Dendritic cell treated with granulocyte-macrophage colony-stimulating factor and Interleukin-4, amounts not matched to agents 40 ng/mL and 50 ng/mL, for 4 days (primary cell): ENCODE measurements around the gene CACNA1C.

Experiments used
- H3K27ac Mint-ChIP-seq: one replicate; pipeline ENCODE4 v1.8.0; 2022; ENCODE audit warnings: mild to moderate bottlenecking, mixed read lengths
- H3K27me3 Mint-ChIP-seq: one replicate; pipeline ENCODE4 v1.8.0; 2022; ENCODE audit warnings: mild to moderate bottlenecking, mixed read lengths
- H3K36me3 Mint-ChIP-seq: one replicate; pipeline ENCODE4 v1.8.0; 2022; ENCODE audit warnings: low read depth, mixed read lengths
- H3K4me1 Mint-ChIP-seq: one replicate; pipeline ENCODE4 v1.8.0; 2022; ENCODE audit warnings: low read depth, mixed read lengths
- H3K4me3 Mint-ChIP-seq: one replicate; pipeline ENCODE4 v1.8.0; 2022; ENCODE audit warnings: mild to moderate bottlenecking, moderate library complexity, mixed read lengths
- H3K9me3 Mint-ChIP-seq: one replicate; pipeline ENCODE4 v1.8.0; 2022; ENCODE audit warnings: mixed read lengths
- intact Hi-C: fragments of 100-400 bp; cut with micrococcal nuclease; formaldehyde crosslinking; loops from one replicate; pipeline ENCODE4 v1.15.0; 2022

The CACNA1C gene

GRCh38 chr12:2645460-2645859 is 592.7 kb downstream of the CACNA1C start:
- Mint-ChIP-seq H3K36me3 (no peaks in the 10 kb centered on the region), H3K27ac (no peak overlapping the region), H3K4me3 (no peak overlapping the region), H3K4me1 (peaks cover 6% of the 10 kb centered on the region), H3K27me3 (peaks cover 45% of the 10 kb centered on the region), H3K9me3 (no peaks in the 10 kb centered on the region)
- intact Hi-C loops: no loop called here

GRCh38 chr12:2646341-2646740 is 593.6 kb downstream of the CACNA1C start:
- no peak overlapping the region for H3K27ac Mint-ChIP-seq
- intact Hi-C loops: no loop called here
- H3K9me3 Mint-ChIP-seq: no peaks in the 10 kb centered on the region
- H3K4me1 Mint-ChIP-seq: no peaks in the 10 kb centered on the region
- H3K27me3 Mint-ChIP-seq: peaks cover 47% of the 10 kb centered on the region
- no peak overlapping the region for H3K4me3 Mint-ChIP-seq
- no peaks in the 10 kb centered on the region for H3K36me3 Mint-ChIP-seq

- peaks cover 43% of the 10 kb centered on the region for H3K27me3 Mint-ChIP-seq
- intact Hi-C loops: no loop called here
- no peaks in the 10 kb centered on the region for H3K9me3 Mint-ChIP-seq
- H3K27ac Mint-ChIP-seq: no peak overlapping the region
- no peak overlapping the region for H3K4me3 Mint-ChIP-seq
- no peaks in the 10 kb centered on the region for H3K4me1 Mint-ChIP-seq
- no peaks in the 10 kb centered on the region for H3K36me3 Mint-ChIP-seq
Observed at GRCh38 chr12:2647186-2647585, 594.4 kb downstream of the CACNA1C start.

GRCh38 chr12:2648406-2648805 is 595.6 kb downstream of the CACNA1C start:
- intact Hi-C loops: no loop called here
- Mint-ChIP-seq H3K27me3 (peaks cover 35% of the 10 kb centered on the region), H3K4me1 (no peaks in the 10 kb centered on the region), H3K4me3 (no peak overlapping the region), H3K27ac (no peak overlapping the region), H3K36me3 (no peaks in the 10 kb centered on the region), H3K9me3 (no peaks in the 10 kb centered on the region)

GRCh38 chr12:2649201-2650030 is 596.6 kb downstream of the CACNA1C start:
- Mint-ChIP-seq H3K4me3 (no peak overlapping the region), H3K9me3 (no peaks in the 10 kb centered on the region), H3K27ac (no peak overlapping the region), H3K27me3 (peaks cover 27% of the 10 kb centered on the region), H3K36me3 (no peaks in the 10 kb centered on the region), H3K4me1 (no peaks in the 10 kb centered on the region)
- intact Hi-C loops: no loop called here

- no peaks in the 10 kb centered on the region for H3K36me3 Mint-ChIP-seq
- H3K4me1 Mint-ChIP-seq: no peaks in the 10 kb centered on the region
- intact Hi-C loops: no loop called here
Observed at GRCh38 chr12:2650261-2651067, 597.7 kb downstream of the CACNA1C start.

GRCh38 chr12:2651068-2651965 is 598.5 kb downstream of the CACNA1C start:
- no peak overlapping the region for H3K4me3 Mint-ChIP-seq
- no peaks in the 10 kb centered on the region for H3K9me3 Mint-ChIP-seq
- H3K36me3 Mint-ChIP-seq: no peaks in the 10 kb centered on the region
- intact Hi-C loops: no loop called here
- peaks cover 12% of the 10 kb centered on the region for H3K27me3 Mint-ChIP-seq
- H3K27ac Mint-ChIP-seq: no peak overlapping the region
- H3K4me1 Mint-ChIP-seq: no peaks in the 10 kb centered on the region

More at GRCh38 chr12:2650261-2651067, 597.7 kb downstream of the CACNA1C start:
- Mint-ChIP-seq H3K4me3 (no peak overlapping the region), H3K27me3 (peaks cover 16% of the 10 kb centered on the region), H3K27ac (no peak overlapping the region), H3K9me3 (no peaks in the 10 kb centered on the region)

- Mint-ChIP-seq H3K4me1 (no peaks in the 10 kb centered on the region), H3K9me3 (no peaks in the 10 kb centered on the region), H3K4me3 (no peak overlapping the region), H3K27ac (no peak overlapping the region), H3K27me3 (peaks cover 8% of the 10 kb centered on the region), H3K36me3 (no peaks in the 10 kb centered on the region)
- intact Hi-C loops: no loop called here
Observed at GRCh38 chr12:2652011-2652400, 599.2 kb downstream of the CACNA1C start.

GRCh38 chr12:2652401-2653081 is 599.8 kb downstream of the CACNA1C start:
- peaks cover 5% of the 10 kb centered on the region for H3K27me3 Mint-ChIP-seq
- H3K4me3 Mint-ChIP-seq: no peak overlapping the region
- no peaks in the 10 kb centered on the region for H3K9me3 Mint-ChIP-seq
- no peaks in the 10 kb centered on the region for H3K4me1 Mint-ChIP-seq
- H3K36me3 Mint-ChIP-seq: no peaks in the 10 kb centered on the region
- H3K27ac Mint-ChIP-seq: no peak overlapping the region
- intact Hi-C loops: no loop called here

- peaks cover 5% of the 10 kb centered on the region for H3K27me3 Mint-ChIP-seq
- H3K9me3 Mint-ChIP-seq: no peaks in the 10 kb centered on the region
- no peak overlapping the region for H3K4me3 Mint-ChIP-seq
- H3K4me1 Mint-ChIP-seq: no peaks in the 10 kb centered on the region
- intact Hi-C loops: no loop called here
- H3K27ac Mint-ChIP-seq: no peak overlapping the region
- H3K36me3 Mint-ChIP-seq: no peaks in the 10 kb centered on the region
Observed at GRCh38 chr12:2653461-2653965, 600.7 kb downstream of the CACNA1C start.

GRCh38 chr12:2654311-2654710 is 601.5 kb downstream of the CACNA1C start:
- Mint-ChIP-seq H3K4me3 (no peak overlapping the region), H3K9me3 (no peaks in the 10 kb centered on the region), H3K27ac (no peak overlapping the region), H3K4me1 (no peaks in the 10 kb centered on the region), H3K27me3 (peaks cover 5% of the 10 kb centered on the region), H3K36me3 (no peaks in the 10 kb centered on the region)
- intact Hi-C loops: no loop called here

- Mint-ChIP-seq H3K9me3 (no peaks in the 10 kb centered on the region), H3K27me3 (peaks cover 3% of the 10 kb centered on the region), H3K4me1 (no peaks in the 10 kb centered on the region)
Observed at GRCh38 chr12:2654741-2655140, 602.0 kb downstream of the CACNA1C start.

GRCh38 chr12:2662524-2662923 is 609.7 kb downstream of the CACNA1C start:
- no peaks in the 10 kb centered on the region for H3K27me3 Mint-ChIP-seq
- no peak overlapping the region for H3K27ac Mint-ChIP-seq
- intact Hi-C loops: no loop called here

More at GRCh38 chr12:2654741-2655140, 602.0 kb downstream of the CACNA1C start:
- Mint-ChIP-seq H3K4me3 (no peak overlapping the region), H3K27ac (no peak overlapping the region), H3K36me3 (no peaks in the 10 kb centered on the region)
- intact Hi-C loops: no loop called here

More at GRCh38 chr12:2662524-2662923, 609.7 kb downstream of the CACNA1C start:
- Mint-ChIP-seq H3K36me3 (no peaks in the 10 kb centered on the region), H3K9me3 (no peaks in the 10 kb centered on the region), H3K4me1 (no peaks in the 10 kb centered on the region), H3K4me3 (no peak overlapping the region)
